ENCODE measurements around the gene MFSD2A.

DNA sequence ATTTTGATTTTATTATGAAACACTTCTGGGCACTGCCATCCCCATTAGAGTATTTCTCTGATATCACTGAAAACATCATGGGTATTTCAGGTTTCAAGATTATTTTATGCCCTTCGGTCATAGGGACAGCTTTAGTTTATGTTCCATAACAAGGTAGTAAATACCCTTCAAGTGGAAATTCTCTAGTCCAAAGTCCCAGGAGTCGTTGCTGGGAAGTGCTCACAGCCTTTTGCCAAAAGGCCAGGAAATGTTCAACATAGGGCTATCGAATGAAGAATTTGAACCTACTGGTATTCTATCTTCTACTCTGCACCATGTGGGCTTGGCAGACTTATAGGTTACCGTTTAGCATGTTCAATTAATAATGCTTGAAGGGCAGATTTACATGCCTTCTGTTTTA is 7.7 kb upstream of the MFSD2A start:
- TF ChIP-seq JUN (IDR thresholded peaks at IDR 0.05; ENCODE audit: borderline replicate concordance, low read depth, low read length) = no peak
- no peak for TF ChIP-seq JUN (CRISPR knock-in tag; IDR thresholded peaks at IDR 0.05; ENCODE audit: borderline replicate concordance)
- no peak for TF ChIP-seq FOXM1 (IDR thresholded peaks at IDR 0.05; ENCODE audit: low read depth)
- TF ChIP-seq FOXM1 (CRISPR knock-in tag; IDR thresholded peaks at IDR 0.05; ENCODE audit: low read depth) = no peak
- no peak for TF ChIP-seq DACH1 (IDR thresholded peaks at IDR 0.05; ENCODE audit: partially characterized antibody)
- TF ChIP-seq EZH2 (IDR thresholded peaks at IDR 0.05; ENCODE audit: borderline replicate concordance, low read depth, low read length) = no peak
- TF ChIP-seq BCL6 (CRISPR knock-in tag; IDR thresholded peaks at IDR 0.05) = no peak
- TF ChIP-seq, protein P1, sequence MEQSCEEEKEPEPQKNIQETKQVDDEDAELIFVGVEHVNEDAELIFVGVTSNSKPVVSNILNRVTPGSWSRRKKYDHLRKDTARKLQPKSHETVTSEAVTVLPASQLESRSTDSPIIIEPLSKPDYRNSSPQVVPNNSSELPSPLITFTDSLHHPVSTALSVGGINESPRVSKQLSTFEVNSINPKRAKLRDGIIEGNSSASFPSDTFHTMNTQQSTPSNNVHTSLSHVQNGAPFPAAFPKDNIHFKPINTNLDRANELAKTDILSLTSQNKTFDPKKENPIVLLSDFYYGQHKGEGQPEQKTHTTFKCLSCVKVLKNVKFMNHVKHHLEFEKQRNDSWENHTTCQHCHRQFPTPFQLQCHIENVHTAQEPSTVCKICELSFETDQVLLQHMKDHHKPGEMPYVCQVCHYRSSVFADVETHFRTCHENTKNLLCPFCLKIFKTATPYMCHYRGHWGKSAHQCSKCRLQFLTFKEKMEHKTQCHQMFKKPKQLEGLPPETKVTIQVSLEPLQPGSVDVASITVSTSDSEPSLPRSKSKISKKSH (CRISPR knock-in tag; IDR thresholded peaks at IDR 0.05) = no peak
- TF ChIP-seq SREBF2 (CRISPR knock-in tag; IDR thresholded peaks at IDR 0.05) = no peak
- no peak for TF ChIP-seq ESRRA (IDR thresholded peaks at IDR 0.05; ENCODE audit: borderline replicate concordance, low read depth)
- no peak for TF ChIP-seq FOXJ3 (CRISPR knock-in tag; IDR thresholded peaks at IDR 0.05)
- TF ChIP-seq CBFB (CRISPR knock-in tag; IDR thresholded peaks at IDR 0.05) = no peak

Data from K562 (cell line).